H9 (cell line): ENCODE results near the gene ABCA3. TPM values are rescaled to one million over a fixed set of nuclear protein-coding genes. Genes with fewer than 3 reads are reported as not detected.

Source experiments
- DNase-seq: peaks from one replicate; pipeline ENCODE4 v3.0.0-alpha.2; 2017
- H2AFZ ChIP-seq: one replicate; pipeline ENCODE4 v1.6.1; 2013; ENCODE audit warnings: mild to moderate bottlenecking, low read length, control low read depth, moderate library complexity
- H2AK5ac ChIP-seq: 2 replicates; pipeline ENCODE4 v1.6.1; 2013; ENCODE audit warnings: low read length, control low read depth, mixed read lengths; ENCODE audit not compliant: insufficient read length
- H2BK120ac ChIP-seq: one replicate; pipeline ENCODE4 v1.6.1; 2013; ENCODE audit warnings: low read depth, mild to moderate bottlenecking, low read length, control low read depth, inconsistent platforms; ENCODE audit not compliant: poor library complexity, severe bottlenecking
- H2BK12ac ChIP-seq: 2 replicates; pipeline ENCODE4 v1.6.1; 2013; ENCODE audit warnings: low read length, control low read depth, mixed read lengths, low read depth; ENCODE audit not compliant: insufficient read length
- H2BK15ac ChIP-seq: 2 replicates; pipeline ENCODE4 v1.6.1; 2013; ENCODE audit warnings: low read depth, low read length, control low read depth
- H2BK20ac ChIP-seq: one replicate; pipeline ENCODE4 v1.6.1; 2013; ENCODE audit warnings: low read depth, mild to moderate bottlenecking, low read length, control low read depth, inconsistent platforms; ENCODE audit not compliant: poor library complexity, severe bottlenecking
- H2BK5ac ChIP-seq: 2 replicates; pipeline ENCODE4 v1.6.1; 2013; ENCODE audit warnings: low read length, control low read depth, mixed read lengths; ENCODE audit not compliant: insufficient read length
- H3K14ac ChIP-seq: 2 replicates; pipeline ENCODE4 v1.6.1; 2013; ENCODE audit warnings: low read length, control low read depth; ENCODE audit not compliant: insufficient read depth
- H3K18ac ChIP-seq: 2 replicates; pipeline ENCODE4 v1.6.1; 2013; ENCODE audit warnings: low read depth, mild to moderate bottlenecking, mixed read lengths, low read length, control low read depth; ENCODE audit not compliant: insufficient read length
- H3K23ac ChIP-seq: 2 replicates; pipeline ENCODE4 v1.6.1; 2013; ENCODE audit warnings: low read length, control low read depth, mixed read lengths, low read depth; ENCODE audit not compliant: insufficient read length
- H3K23me2 ChIP-seq: 2 replicates; pipeline ENCODE4 v1.6.1; 2013; ENCODE audit warnings: low read depth, mild to moderate bottlenecking, mixed read lengths, low read length, control low read depth; ENCODE audit not compliant: insufficient read length, poor library complexity, severe bottlenecking
- H3K27ac ChIP-seq: 2 replicates; pipeline ENCODE4 v1.5.1; 2013; ENCODE audit warnings: low read length, control low read depth, mixed read lengths, low read depth; ENCODE audit not compliant: insufficient read length
- H3K27me3 ChIP-seq: 2 replicates; pipeline ENCODE4 v1.6.1; 2013; ENCODE audit warnings: low read length, control low read depth, inconsistent platforms; ENCODE audit not compliant: insufficient read depth
- H3K4ac ChIP-seq: 2 replicates; pipeline ENCODE4 v1.6.1; 2013; ENCODE audit warnings: low read depth, mild to moderate bottlenecking, control low read depth, inconsistent platforms, low read length, moderate library complexity
- H3K4me1 ChIP-seq: 2 replicates; pipeline ENCODE4 v1.6.1; 2013; ENCODE audit warnings: low read length, control low read depth, inconsistent platforms; ENCODE audit not compliant: insufficient read depth
- H3K4me2 ChIP-seq: 2 replicates; pipeline ENCODE4 v1.6.1; 2013; ENCODE audit warnings: low read length, control low read depth, mixed read lengths; ENCODE audit not compliant: insufficient read length, insufficient read depth
- H3K56ac ChIP-seq: 2 replicates; pipeline ENCODE4 v1.6.1; 2013; ENCODE audit warnings: low read depth, mild to moderate bottlenecking, mixed read lengths, low read length, control low read depth; ENCODE audit not compliant: insufficient read length
- H3K79me1 ChIP-seq: 2 replicates; pipeline ENCODE4 v1.6.1; 2013; ENCODE audit warnings: low read depth, mild to moderate bottlenecking, moderate library complexity, low read length, control low read depth, inconsistent platforms; ENCODE audit not compliant: insufficient read depth, poor library complexity, severe bottlenecking
- H3K79me2 ChIP-seq: 2 replicates; pipeline ENCODE4 v1.6.1; 2013; ENCODE audit warnings: low read length, control low read depth, inconsistent platforms; ENCODE audit not compliant: insufficient read depth
- H3K9ac ChIP-seq: 2 replicates; pipeline ENCODE4 v1.6.1; 2013; ENCODE audit warnings: low read length, control low read depth, mixed read lengths; ENCODE audit not compliant: insufficient read length; ENCODE audit errors: extremely low read depth
- H3K9me3 ChIP-seq: one replicate; pipeline ENCODE4 v1.6.1; 2013; ENCODE audit warnings: low read depth, low read length, inconsistent platforms; ENCODE audit not compliant: control insufficient read depth
- H3T11ph ChIP-seq: one replicate; pipeline ENCODE4 v1.6.1; 2013; ENCODE audit warnings: mild to moderate bottlenecking, low read length, control low read depth, inconsistent platforms
- H4K20me1 ChIP-seq: one replicate; pipeline ENCODE4 v1.6.1; 2013; ENCODE audit not compliant: control insufficient read depth, insufficient read length, insufficient read depth
- H4K5ac ChIP-seq: 2 replicates; pipeline ENCODE4 v1.6.1; 2013; ENCODE audit warnings: low read depth, mild to moderate bottlenecking, mixed read lengths, low read length, control low read depth; ENCODE audit not compliant: insufficient read length
- H4K8ac ChIP-seq: replicated peaks from 2 replicates; pipeline ENCODE4 v1.6.1; 2013; ENCODE audit warnings: low read length, control low read depth, mixed read lengths, low read depth; ENCODE audit not compliant: insufficient read length
- H4K91ac ChIP-seq: 2 replicates; pipeline ENCODE4 v1.6.1; 2013; ENCODE audit warnings: low read depth, mild to moderate bottlenecking, moderate library complexity, mixed read lengths, low read length, control low read depth; ENCODE audit not compliant: insufficient read length
- H3K27ac Mint-ChIP-seq, 3 experiments: 2 replicates in 2 of 3; 3 replicates in 1 of 3; pipeline ENCODE4 v1.8.0; 2020 to 2021; ENCODE audit warnings: mixed read lengths in 3 of 3, mild to moderate bottlenecking in 1 of 3, moderate library complexity in 1 of 3
- H3K27me3 Mint-ChIP-seq: 2 replicates; pipeline ENCODE4 v1.8.0; 2021; ENCODE audit warnings: low read depth, mild to moderate bottlenecking, moderate library complexity, mixed read lengths
- H3K36me3 Mint-ChIP-seq, 3 experiments: 2 replicates in 2 of 3; 3 replicates in 1 of 3; pipeline ENCODE4 v1.8.0; 2020 to 2021; ENCODE audit warnings: low read depth in 3 of 3, mixed read lengths in 3 of 3; ENCODE audit not compliant: insufficient read depth in 1 of 3
- H3K4me1 Mint-ChIP-seq, 2 experiments: 2 replicates each; pipeline ENCODE4 v1.8.0; 2020; ENCODE audit warnings: mixed read lengths in 2 of 2
- H3K4me3 Mint-ChIP-seq, 2 experiments: 2 replicates in 1 of 2; 3 replicates in 1 of 2; pipeline ENCODE4 v1.8.0; 2020 to 2021; ENCODE audit warnings: mild to moderate bottlenecking in 2 of 2, mixed read lengths in 2 of 2, moderate library complexity in 1 of 2
- H3K9me3 Mint-ChIP-seq, 2 experiments: 2 replicates in 1 of 2; 3 replicates in 1 of 2; pipeline ENCODE4 v1.8.0; 2020; ENCODE audit warnings: mild to moderate bottlenecking in 2 of 2, mixed read lengths in 2 of 2, moderate library complexity in 1 of 2
- WGBS: extraction: QIAGEN DNeasy Blood & Tissue Kit; methylation state at CpG from one replicate; pipeline ENCODE4 v1.1.7; 2013; ENCODE audit warnings: missing lambda C conversion rate, low lambda C conversion rate, mixed read lengths; ENCODE audit not compliant: insufficient read length; ENCODE audit errors: extremely low coverage; 5-methylcytosine and 5-hydroxymethylcytosine counted together
- total RNA-seq: library from RNA; stranded (reverse); gene quantifications from 2 replicates; pipeline ENCODE4 v1.2.1, GENCODE V29; 2021
- TF ChIP-seq, protein P1 (sequence below): fragments of 200-600 bp; sonication (generic); conservative IDR thresholded peaks from 3 replicates; pipeline ENCODE4 v1.8.0; 2021; ENCODE audit warnings: antibody characterized with exemption, mild to moderate bottlenecking

Gene ABCA3
- total RNA-seq, 1 experiment from 2014 or later, result 8.0 TPM

- WGBS, result no CpG with 5 or more reads among the region's 18 CpGs
- no peak for DNase-seq
- no peak overlapping the region for H3K9ac ChIP-seq
Measured at GRCh38 chr16:2238150-2238837, 102.2 kb downstream of the ABCA3 start.

More at GRCh38 chr16:2238150-2238837, 102.2 kb downstream of the ABCA3 start:
- H3K4me2 ChIP-seq, result no peak overlapping the region
- no peak overlapping the region for H3T11ph ChIP-seq
- Mint-ChIP-seq H3K27me3 (peaks cover 16% of the 10 kb centered on the region), H3K9me3 (no peaks in the 10 kb centered on the region; a peak in 1 of 5 replicates), H3K36me3 (peaks cover 4 to 37% (median 16%) of the 10 kb centered on the region in 3 experiments; a peak in 5 of 7 replicates), H3K4me1 (peaks cover 0 to 3% of the 10 kb centered on the region in 2 experiments; a peak in 1 of 4 replicates), H3K4me3 (no peak overlapping the region), H3K27ac (no peak overlapping the region)
- H3K23ac ChIP-seq, result no peak overlapping the region
- H4K5ac ChIP-seq, result no peak overlapping the region
- no peak overlapping the region for H2BK15ac ChIP-seq
- no peak overlapping the region for H2BK5ac ChIP-seq
- TF ChIP-seq, protein P1, sequence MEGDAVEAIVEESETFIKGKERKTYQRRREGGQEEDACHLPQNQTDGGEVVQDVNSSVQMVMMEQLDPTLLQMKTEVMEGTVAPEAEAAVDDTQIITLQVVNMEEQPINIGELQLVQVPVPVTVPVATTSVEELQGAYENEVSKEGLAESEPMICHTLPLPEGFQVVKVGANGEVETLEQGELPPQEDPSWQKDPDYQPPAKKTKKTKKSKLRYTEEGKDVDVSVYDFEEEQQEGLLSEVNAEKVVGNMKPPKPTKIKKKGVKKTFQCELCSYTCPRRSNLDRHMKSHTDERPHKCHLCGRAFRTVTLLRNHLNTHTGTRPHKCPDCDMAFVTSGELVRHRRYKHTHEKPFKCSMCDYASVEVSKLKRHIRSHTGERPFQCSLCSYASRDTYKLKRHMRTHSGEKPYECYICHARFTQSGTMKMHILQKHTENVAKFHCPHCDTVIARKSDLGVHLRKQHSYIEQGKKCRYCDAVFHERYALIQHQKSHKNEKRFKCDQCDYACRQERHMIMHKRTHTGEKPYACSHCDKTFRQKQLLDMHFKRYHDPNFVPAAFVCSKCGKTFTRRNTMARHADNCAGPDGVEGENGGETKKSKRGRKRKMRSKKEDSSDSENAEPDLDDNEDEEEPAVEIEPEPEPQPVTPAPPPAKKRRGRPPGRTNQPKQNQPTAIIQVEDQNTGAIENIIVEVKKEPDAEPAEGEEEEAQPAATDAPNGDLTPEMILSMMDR, result no peak
- H3K79me2 ChIP-seq, result no peaks in the 10 kb centered on the region
- no peaks in the 10 kb centered on the region for H4K20me1 ChIP-seq
- peaks cover 13% of the 10 kb centered on the region for H3K23me2 ChIP-seq
- H2BK12ac ChIP-seq, result no peak overlapping the region
- no peak overlapping the region for H2AK5ac ChIP-seq
- H4K91ac ChIP-seq, result no peak overlapping the region
- H3K18ac ChIP-seq, result no peak overlapping the region
- H3K4me1 ChIP-seq, result no peaks in the 10 kb centered on the region
- H2BK120ac ChIP-seq, result no peak overlapping the region
- no peak overlapping the region for H4K8ac ChIP-seq
- no peak overlapping the region for H3K14ac ChIP-seq
- no peaks in the 10 kb centered on the region for H3K9me3 ChIP-seq
- peaks cover 2% of the 10 kb centered on the region; the same call in 1 of the 2 replicates for H3K27me3 ChIP-seq
- H3K56ac ChIP-seq, result no peak overlapping the region
- no peak overlapping the region for H2AFZ ChIP-seq
- no peaks in the 10 kb centered on the region for H3K79me1 ChIP-seq
- H3K4ac ChIP-seq, result no peak overlapping the region
- no peak overlapping the region for H2BK20ac ChIP-seq
- no peak overlapping the region for H3K27ac ChIP-seq
